Adrenal gland (tissue), 12 donors: ENCODE measurements around the gene EIF4G3. TPM values are rescaled to one million over a fixed set of nuclear protein-coding genes. Genes with fewer than 3 reads are reported as not detected.
A peak's percentile ranks its signal among the peaks of the same experiment; 100 is the strongest.
"Not testable (repeated sequence)": the region's sequence is repeated elsewhere in the genome, so short reads cannot be mapped to it uniquely, and the experiment has no call there.

Source experiments
- DNase-seq, 7 donors: peaks; one replicate each; pipeline ENCODE4 v3.0.0-alpha.2; 2019 to 2020
- H3K27ac ChIP-seq, 5 donors: fragments of 200-600 bp; sonication (generic) in 4 of 5; 1 replicate in 3 of 5; 2 replicates in 2 of 5; pipeline versions ENCODE4 v1.5.1 to v1.8.0; 2016 to 2020; ENCODE audit warnings: mild to moderate bottlenecking in 1 of 5
- H3K27me3 ChIP-seq: fragments of 200-600 bp; 2 replicates; pipeline ENCODE4 v1.8.0; 2021
- H3K36me3 ChIP-seq, 2 donors: fragments of 200-600 bp; replicated peaks in 1 of 2; 1 replicate in 1 of 2; 2 replicates in 1 of 2; pipeline versions ENCODE4 v1.5.1 to v1.8.0; 2018 to 2022
- H3K4me1 ChIP-seq, 2 donors: fragments of 200-600 bp; replicated peaks in 1 of 2; 1 replicate in 1 of 2; 2 replicates in 1 of 2; pipeline versions ENCODE4 v1.5.1 to v1.8.0; 2018 to 2021
- H3K4me3 ChIP-seq, 4 donors: fragments of 200-600 bp; sonication (generic) in 3 of 4; one replicate each; pipeline ENCODE4 v1.5.1; 2016 to 2018
- H3K9me3 ChIP-seq, 3 donors: fragments of 200-600 bp; sonication (generic) in 1 of 3; replicated peaks in 1 of 3; 1 replicate in 2 of 3; 2 replicates in 1 of 3; pipeline versions ENCODE4 v1.5.1 to v1.8.0; 2016 to 2021
- CTCF ChIP-seq, 6 experiments: fragments of 450-650 bp in 4 of 6; fragments of 200-600 bp in 2 of 6; sonication (generic) in 1 of 6; IDR thresholded peaks; 1 replicate in 5 of 6; 2 replicates in 1 of 6; pipeline versions ENCODE4 v1.5.1 to v1.8.0; 2016 to 2021; ENCODE audit warnings: antibody characterized with exemption in 6 of 6, mild to moderate bottlenecking in 2 of 6, moderate library complexity in 1 of 6
- POLR2A ChIP-seq, 2 donors: fragments of 450-650 bp; IDR thresholded peaks; one replicate each; pipeline ENCODE4 v1.6.1; 2017; ENCODE audit warnings: antibody characterized with exemption in 2 of 2, mild to moderate bottlenecking in 2 of 2, moderate library complexity in 1 of 2
- WGBS, 4 donors: extraction: QIAGEN DNeasy Blood & Tissue Kit in 2 of 4; methylation state at CpG; one replicate each; pipeline versions ENCODE4 v1.1.5 to v1.1.7; 2013 to 2017; 5-methylcytosine and 5-hydroxymethylcytosine counted together
- intact Hi-C, 2 donors: fragments of 100-400 bp; cut with DNase I; formaldehyde crosslinking; loops; one replicate each; pipeline versions ENCODE4 v1.14.1 to v1.15.0; 2022 to 2023
- polyA plus RNA-seq, 3 donors: library from polyadenylated mRNA; stranded (reverse); fragments of 200-250 nt in 2 of 3; fragments of 350-450 nt in 1 of 3; fragmentation: Illumina TruSeq in 1 of 3; extraction: RNeasy Lipid Tissue Mini Kit (QIAGEN cat#74804) in 1 of 3; gene quantifications; one replicate each; pipeline ENCODE4 v1.2.3, GENCODE V29; 2013 to 2014
- total RNA-seq, 9 donors: library from RNA; depleted of rRNA in 4 of 9; stranded (reverse); fragments of >200 nt in 4 of 9; fragments of 120-200 nt in 1 of 9; fragmentation: NEBNext Ultra II Directional in 1 of 9; extraction: Animal tissue kit (Norgen Biotek cat#: 25700) in 1 of 9; gene quantifications; one replicate each; pipeline versions ENCODE4 v1.1.0 to v1.2.4, GENCODE V29; 2013 to 2023
- donor health status: healthy with polysubstance abuse.
- donor health status: Bipolar disorder and iron deficiency.
- donor health status: DM: yes; HTN: yes; CAD: no.
- donor health status: DM: no; HTN: no; CAD: no.
- donor health status: DM: no; HTN: no; CAD: no.
- donor health status: DM: yes; HTN: yes; CAD: no.

EIF4G3 gene
- total and polyA plus RNA-seq, 12 donors = 30.7 to 58.7 (median 51.6) TPM

GRCh38 chr1:20793236-20793635, 383.5 kb downstream of the EIF4G3 start:
- Histone ChIP-seq H3K27me3 (no peaks in the 10 kb centered on the region), H3K36me3 (no peaks in the 10 kb centered on the region), H3K4me3 (no peak overlapping the region), H3K27ac (no peak overlapping the region), H3K9me3 (no peaks in the 10 kb centered on the region), H3K4me1 (peaks cover 2 to 11% of the 10 kb centered on the region in 2 donors)
- TF ChIP-seq CTCF (IDR thresholded peaks at IDR 0.05) = no peak
- TF ChIP-seq POLR2A (IDR thresholded peaks at IDR 0.05) = no peak
- intact Hi-C loops = no loop called here
- DNase-seq = no peak
- 95 to 99% (median 98%) methylated on average over 4 of the region's 4 CpGs for WGBS, 4 donors

GRCh38 chr1:20792196-20792595, 384.5 kb downstream of the EIF4G3 start:
- WGBS, 4 donors = 37 to 72% (median 48%) methylated on average over 2 of the region's 2 CpGs
- peak; percentile 55 to 84 (median 74) for DNase-seq
- Histone ChIP-seq H3K27me3 (no peaks in the 10 kb centered on the region), H3K4me1 (peaks cover 7 to 17% of the 10 kb centered on the region in 2 donors), H3K27ac (peak overlapping the region; percentile 72 to 81 (median 76)), H3K9me3 (no peaks in the 10 kb centered on the region), H3K4me3 (no peak overlapping the region), H3K36me3 (no peaks in the 10 kb centered on the region)
- peak in 1 of 2 donors; percentile 31 for TF ChIP-seq POLR2A (IDR thresholded peaks at IDR 0.05)
- no peak for TF ChIP-seq CTCF (IDR thresholded peaks at IDR 0.05)
- intact Hi-C loops = no loop called here

GRCh38 chr1:20790785-20791184, 385.9 kb downstream of the EIF4G3 start:
- TF ChIP-seq POLR2A (IDR thresholded peaks at IDR 0.05) = no peak
- no peak for TF ChIP-seq CTCF (IDR thresholded peaks at IDR 0.05)
- H3K4me3 ChIP-seq = no peak overlapping the region
- H3K9me3 ChIP-seq = no peaks in the 10 kb centered on the region
- H3K27ac ChIP-seq = no peak overlapping the region
- 89 to 97% (median 95%) methylated on average over 3 of the region's 3 CpGs for WGBS, 4 donors
- intact Hi-C loops = no loop called here
- H3K4me1 ChIP-seq = peaks cover 7 to 18% of the 10 kb centered on the region in 2 donors
- H3K27me3 ChIP-seq = no peaks in the 10 kb centered on the region
- no peak for DNase-seq
- H3K36me3 ChIP-seq = no peaks in the 10 kb centered on the region

GRCh38 chr1:20789598-20789997, 387.1 kb downstream of the EIF4G3 start:
- H3K4me3 ChIP-seq, H3K36me3 ChIP-seq, H3K9me3 ChIP-seq, H3K27me3 ChIP-seq, intact Hi-C loops, DNase-seq, H3K27ac ChIP-seq: not testable (repeated sequence)
- peaks cover 18 to 29% of the 10 kb centered on the region in 2 donors for H3K4me1 ChIP-seq
- 76 to 85% (median 82%) methylated on average over 9 of the region's 9 CpGs for WGBS, 4 donors
